ENCODE data around the gene UBE2D3.

The UBE2D3 gene

GRCh38 chr4:102809190-102809589 lies 18.2 kb downstream of the UBE2D3 start:
- no peak for DNase-seq
- intact Hi-C loops (cut with DNase I) = no loop called here

GRCh38 chr4:102808009-102808408 lies 19.3 kb downstream of the UBE2D3 start:
- no peak for DNase-seq
- intact Hi-C loops (cut with DNase I) = no loop called here

- DNase-seq = no peak
- intact Hi-C loops (cut with DNase I) = no loop called here
Measured at GRCh38 chr4:102807345-102807744, 20.0 kb downstream of the UBE2D3 start.

- no peak for DNase-seq
- intact Hi-C loops (cut with DNase I) = no loop called here
Measured at GRCh38 chr4:102799816-102800215, 27.5 kb downstream of the UBE2D3 start.

GRCh38 chr4:102794999-102795398 lies 32.4 kb downstream of the UBE2D3 start:
- intact Hi-C loops (cut with DNase I) = no loop called here
- no peak for DNase-seq

- intact Hi-C loops (cut with DNase I) = no loop called here
- no peak for DNase-seq
Measured at GRCh38 chr4:102792361-102792936, 34.9 kb downstream of the UBE2D3 start.

- no peak for DNase-seq
- intact Hi-C loops (cut with DNase I) = no loop called here
Measured at GRCh38 chr4:102791318-102791835, 36.0 kb downstream of the UBE2D3 start.

- intact Hi-C loops (cut with DNase I) = no loop called here
- no peak for DNase-seq
Measured at GRCh38 chr4:102789317-102789717, 38.0 kb downstream of the UBE2D3 start.

- no peak for DNase-seq
- intact Hi-C loops (cut with DNase I) = no loop called here
Measured at GRCh38 chr4:102787944-102788343, 39.4 kb downstream of the UBE2D3 start.

GRCh38 chr4:102787096-102787881 lies 40.1 kb downstream of the UBE2D3 start:
- intact Hi-C loops (cut with DNase I) = no loop called here

GRCh38 chr4:102786279-102786678 lies 41.1 kb downstream of the UBE2D3 start:
- intact Hi-C loops (cut with DNase I) = no loop called here
- no peak for DNase-seq

More at GRCh38 chr4:102787096-102787881, 40.1 kb downstream of the UBE2D3 start:
- DNase-seq = no peak

GRCh38 chr4:102783006-102783405 lies 44.3 kb downstream of the UBE2D3 start:
- intact Hi-C loops (cut with DNase I) = no loop called here
- DNase-seq = no peak

GRCh38 chr4:102781570-102781969 lies 45.8 kb downstream of the UBE2D3 start:
- no peak for DNase-seq
- intact Hi-C loops (cut with DNase I) = no loop called here

GRCh38 chr4:102780476-102781144 lies 46.7 kb downstream of the UBE2D3 start:
- DNase-seq = no peak
- intact Hi-C loops (cut with DNase I) = no loop called here

GRCh38 chr4:102779204-102779603 lies 48.1 kb downstream of the UBE2D3 start:
- intact Hi-C loops (cut with DNase I) = no loop called here
- DNase-seq = no peak

GRCh38 chr4:102778720-102779119 lies 48.6 kb downstream of the UBE2D3 start:
- intact Hi-C loops (cut with DNase I) = no loop called here
- no peak for DNase-seq

- no peak for DNase-seq
- intact Hi-C loops (cut with DNase I) = no loop called here
Measured at GRCh38 chr4:102775805-102776204, 51.5 kb downstream of the UBE2D3 start.

- DNase-seq = no peak
- intact Hi-C loops (cut with DNase I) = no loop called here
Measured at GRCh38 chr4:102774254-102774653, 53.1 kb downstream of the UBE2D3 start.

- intact Hi-C loops (cut with DNase I) = no loop called here
- DNase-seq = no peak
Measured at GRCh38 chr4:102772738-102773340, 54.5 kb downstream of the UBE2D3 start.

GRCh38 chr4:102764901-102765300 lies 62.5 kb downstream of the UBE2D3 start:
- intact Hi-C loops (cut with DNase I) = no loop called here

More at GRCh38 chr4:102764901-102765300, 62.5 kb downstream of the UBE2D3 start:
- DNase-seq = no peak

All from head of caudate nucleus (tissue), 42 donors.